ENCODE data around the gene SP140L.
A peak's percentile ranks its signal among the peaks of the same experiment; 100 is the strongest.
"Not testable (repeated sequence)": the region's sequence is repeated elsewhere in the genome, so short reads cannot be mapped to it uniquely, and the experiment has no call there.

SP140L gene

DNA sequence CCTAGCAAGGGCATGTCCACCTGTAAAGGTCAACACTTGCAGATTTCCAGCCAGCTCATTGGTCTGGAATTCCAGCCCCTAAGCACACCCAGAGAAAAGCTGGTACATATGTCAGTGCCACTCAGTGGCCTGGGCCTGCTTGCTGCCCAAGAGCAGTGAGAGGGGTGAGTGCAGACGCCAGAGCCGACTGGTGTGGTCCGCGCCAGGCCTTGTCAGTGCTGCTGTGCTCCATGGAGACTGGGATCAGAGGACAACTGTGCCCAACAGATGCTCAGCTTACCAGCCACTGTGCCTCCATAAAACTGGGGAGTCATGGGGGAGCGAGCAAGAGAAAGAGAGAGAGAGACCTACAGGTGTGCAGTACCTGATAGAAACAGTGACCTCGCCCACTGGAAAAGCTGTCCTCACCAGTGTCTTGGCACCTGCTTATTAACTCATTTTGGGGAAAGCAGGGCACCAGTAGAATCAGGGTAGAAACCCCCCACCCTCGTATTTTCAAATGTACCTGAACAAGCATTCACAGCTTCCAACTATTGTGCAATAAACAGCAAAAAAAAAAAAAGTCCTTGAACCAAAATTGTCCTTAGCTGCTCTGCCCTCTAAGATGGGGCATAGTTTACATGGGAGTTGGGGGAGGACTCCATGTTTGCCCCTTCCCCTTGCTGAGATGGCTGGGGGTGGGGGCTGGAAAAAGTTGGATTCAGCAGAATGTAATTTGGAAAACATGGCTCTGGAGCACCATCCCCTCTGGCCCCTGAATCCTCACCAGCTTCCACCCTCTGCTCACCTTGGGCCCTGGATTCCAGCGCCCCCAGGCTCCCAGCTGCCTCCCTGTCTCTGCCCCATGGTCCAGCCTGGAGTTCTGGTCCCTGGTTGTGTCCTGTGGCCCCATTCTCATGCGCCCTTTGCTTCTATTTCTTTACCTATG is 1.4 kb upstream of the SP140L start:
- Histone ChIP-seq H3K36me3 (ENCODE audit: control insufficient read depth, insufficient read depth, low read length, severe bottlenecking) (no peaks in the 10 kb centered on the region), H3K9me3 (ENCODE audit: control insufficient read depth, low read length) (peaks cover 12% of the 10 kb centered on the region), H3K27me3 (replicated peaks; ENCODE audit: control insufficient read depth, insufficient read depth, low read length) (no peaks in the 10 kb centered on the region), H3K9ac (ENCODE audit: low read length) (no peak overlapping the region), H3K4me1 (ENCODE audit: control insufficient read depth, insufficient read depth, low read length) (peaks cover 24% of the 10 kb centered on the region), H3K4me3 (ENCODE audit: low read length) (no peak overlapping the region)
- no peak for DNase-seq (ENCODE audit: low read depth)

- no peaks in the 10 kb centered on the region for H3K27me3 ChIP-seq (replicated peaks; ENCODE audit: control insufficient read depth, insufficient read depth, low read length)
- peak; percentile 20 for DNase-seq (ENCODE audit: low read depth)
- H3K36me3 ChIP-seq (ENCODE audit: control insufficient read depth, insufficient read depth, low read length, severe bottlenecking), result no peaks in the 10 kb centered on the region
- peaks cover 24% of the 10 kb centered on the region for H3K4me1 ChIP-seq (ENCODE audit: control insufficient read depth, insufficient read depth, low read length)
- peaks cover 8% of the 10 kb centered on the region for H3K9me3 ChIP-seq (ENCODE audit: control insufficient read depth, low read length)
- H3K9ac ChIP-seq (ENCODE audit: low read length), result peak overlapping the region; percentile 84
- H3K4me3 ChIP-seq (ENCODE audit: low read length), result peak overlapping the region; percentile 93
These were observed 593 bp downstream of the SP140L start for GRCh38 chr2:230327418-230328154.

DNA sequence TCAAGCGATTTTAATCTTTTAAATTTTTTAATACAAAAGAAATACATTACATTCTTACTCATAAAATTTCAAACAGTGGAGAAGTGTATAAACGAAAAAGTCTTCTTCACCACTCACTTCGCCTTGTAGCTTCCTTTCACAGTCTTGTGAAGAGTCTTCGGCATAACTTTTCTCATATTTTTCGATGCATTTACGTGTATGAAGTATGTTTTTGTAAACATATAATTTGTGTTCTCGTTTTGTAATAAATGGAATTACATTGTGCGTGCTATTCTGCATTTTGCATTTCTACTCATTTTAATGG is 1.1 kb downstream of the SP140L start:
- Histone ChIP-seq H3K27me3 (replicated peaks; ENCODE audit: control insufficient read depth, insufficient read depth, low read length) (no peaks in the 10 kb centered on the region), H3K4me1 (ENCODE audit: control insufficient read depth, insufficient read depth, low read length) (peaks cover 24% of the 10 kb centered on the region), H3K36me3 (ENCODE audit: control insufficient read depth, insufficient read depth, low read length, severe bottlenecking) (no peaks in the 10 kb centered on the region), H3K9me3 (ENCODE audit: control insufficient read depth, low read length) (peaks cover 3% of the 10 kb centered on the region), H3K4me3 (ENCODE audit: low read length) (peak overlapping the region; percentile 93), H3K9ac (ENCODE audit: low read length) (no peak overlapping the region)
- no peak for DNase-seq (ENCODE audit: low read depth)

GRCh38 chr2:230329946-230330605 is 3.1 kb downstream of the SP140L start:
- no peaks in the 10 kb centered on the region for H3K27me3 ChIP-seq (replicated peaks; ENCODE audit: control insufficient read depth, insufficient read depth, low read length)
- no peaks in the 10 kb centered on the region for H3K36me3 ChIP-seq (ENCODE audit: control insufficient read depth, insufficient read depth, low read length, severe bottlenecking)
- peaks cover 24% of the 10 kb centered on the region for H3K4me1 ChIP-seq (ENCODE audit: control insufficient read depth, insufficient read depth, low read length)
- H3K9ac ChIP-seq (ENCODE audit: low read length), result no peak overlapping the region
- no peaks in the 10 kb centered on the region for H3K9me3 ChIP-seq (ENCODE audit: control insufficient read depth, low read length)
- no peak overlapping the region for H3K4me3 ChIP-seq (ENCODE audit: low read length)
- no peak for DNase-seq (ENCODE audit: low read depth)

GRCh38 chr2:230330725-230331124 is 3.7 kb downstream of the SP140L start:
- Histone ChIP-seq H3K9me3 (ENCODE audit: control insufficient read depth, low read length) (no peaks in the 10 kb centered on the region), H3K4me1 (ENCODE audit: control insufficient read depth, insufficient read depth, low read length) (peaks cover 24% of the 10 kb centered on the region), H3K4me3 (ENCODE audit: low read length) (no peak overlapping the region), H3K9ac (ENCODE audit: low read length) (no peak overlapping the region), H3K36me3 (ENCODE audit: control insufficient read depth, insufficient read depth, low read length, severe bottlenecking) (no peaks in the 10 kb centered on the region), H3K27me3 (replicated peaks; ENCODE audit: control insufficient read depth, insufficient read depth, low read length) (no peaks in the 10 kb centered on the region)
- DNase-seq (ENCODE audit: low read depth), result peak; percentile 19

DNA sequence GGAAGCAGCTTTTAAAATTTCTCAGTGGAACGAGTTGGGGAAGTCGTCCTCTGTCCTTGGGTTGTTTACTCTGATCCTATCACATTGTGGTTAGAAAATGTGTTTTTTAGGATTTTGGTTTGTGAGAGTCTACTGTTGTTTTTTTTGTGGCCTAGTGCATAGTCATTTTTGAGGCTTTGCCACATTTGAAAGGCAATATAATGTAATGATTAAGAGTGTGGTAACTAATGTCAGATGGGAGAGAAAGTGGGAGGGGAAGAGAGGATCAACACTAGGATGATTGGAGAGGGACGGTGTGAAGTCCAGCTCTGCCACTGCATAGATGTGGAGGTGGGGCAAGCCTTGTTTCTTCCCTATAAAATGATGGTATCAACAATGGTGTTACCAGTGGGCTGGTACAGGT is 8.5 kb downstream of the SP140L start:
- no peaks in the 10 kb centered on the region for H3K27me3 ChIP-seq (replicated peaks; ENCODE audit: control insufficient read depth, insufficient read depth, low read length)
- DNase-seq (ENCODE audit: low read depth), result peak; percentile 20

DNA sequence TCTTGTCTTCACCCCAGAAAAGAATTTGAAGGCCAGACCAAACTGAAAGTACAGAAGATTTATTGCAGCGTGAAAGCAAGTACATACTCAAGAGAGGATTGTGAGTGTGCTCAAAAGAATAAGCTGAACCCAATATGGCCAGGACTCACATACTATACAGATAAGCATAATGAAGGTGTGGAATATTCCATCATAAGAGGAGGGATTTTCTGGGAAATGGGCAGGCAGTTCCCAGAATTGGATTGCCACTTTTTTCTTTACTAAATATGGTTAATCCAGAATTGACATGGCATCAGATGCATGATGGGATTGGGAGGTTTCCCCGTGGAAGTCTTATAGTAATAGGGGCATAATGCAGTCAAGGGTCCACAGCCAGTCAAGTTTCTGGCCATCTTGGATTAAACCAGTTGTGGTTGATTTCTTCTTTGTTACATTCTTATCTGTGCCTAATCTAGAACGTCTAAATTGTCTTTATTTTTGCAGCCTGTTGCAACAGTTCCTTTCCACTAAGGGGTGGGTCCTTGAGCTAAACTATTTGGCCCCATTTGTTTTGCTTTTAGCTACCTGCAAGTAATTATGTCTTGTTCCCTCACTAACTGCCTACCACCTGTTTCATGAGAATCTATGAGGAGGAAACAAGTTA is 9.0 kb downstream of the SP140L start:
- no peak for DNase-seq (ENCODE audit: low read depth)
- peaks cover 4% of the 10 kb centered on the region for H3K36me3 ChIP-seq (ENCODE audit: control insufficient read depth, insufficient read depth, low read length, severe bottlenecking)
- no peaks in the 10 kb centered on the region for H3K27me3 ChIP-seq (replicated peaks; ENCODE audit: control insufficient read depth, insufficient read depth, low read length)
- no peaks in the 10 kb centered on the region for H3K4me1 ChIP-seq (ENCODE audit: control insufficient read depth, insufficient read depth, low read length)
- no peaks in the 10 kb centered on the region for H3K9me3 ChIP-seq (ENCODE audit: control insufficient read depth, low read length)
- H3K9ac ChIP-seq (ENCODE audit: low read length), result no peak overlapping the region
- no peak overlapping the region for H3K4me3 ChIP-seq (ENCODE audit: low read length)

More for the DNA sequence above, 8.5 kb downstream of the SP140L start:
- H3K4me3 ChIP-seq (ENCODE audit: low read length), result no peak overlapping the region
- no peak overlapping the region for H3K9ac ChIP-seq (ENCODE audit: low read length)
- peaks cover 4% of the 10 kb centered on the region for H3K36me3 ChIP-seq (ENCODE audit: control insufficient read depth, insufficient read depth, low read length, severe bottlenecking)
- H3K9me3 ChIP-seq (ENCODE audit: control insufficient read depth, low read length), result no peaks in the 10 kb centered on the region
- H3K4me1 ChIP-seq (ENCODE audit: control insufficient read depth, insufficient read depth, low read length), result no peaks in the 10 kb centered on the region

DNA sequence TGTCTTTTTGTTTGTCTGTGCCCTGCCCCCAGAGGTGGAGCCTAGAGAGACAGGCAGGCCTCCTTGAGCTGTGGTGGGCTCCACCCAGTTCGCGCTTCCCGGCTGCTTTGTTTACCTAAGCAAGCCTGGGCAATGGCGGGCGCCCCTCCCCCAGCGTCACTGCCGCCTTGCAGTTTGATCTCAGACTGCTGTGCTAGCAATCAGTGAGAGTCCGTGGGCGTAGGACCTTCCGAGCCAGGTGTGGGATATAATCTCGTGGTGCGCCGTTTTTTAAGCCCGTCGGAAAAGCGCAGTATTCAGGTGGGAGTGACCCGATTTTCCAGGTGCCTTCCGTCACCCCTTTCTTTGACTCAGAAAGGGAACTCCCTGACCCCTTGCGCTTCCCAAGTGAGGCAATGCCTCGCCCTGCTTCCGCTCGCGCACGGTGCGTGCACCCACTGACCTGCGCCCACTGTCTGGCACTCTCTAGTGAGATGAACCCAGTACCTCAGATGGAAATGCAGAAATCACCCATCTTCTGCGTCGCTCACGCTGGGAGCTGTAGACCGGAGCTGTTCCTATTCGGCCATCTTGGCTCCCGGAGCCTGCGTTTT is 15.0 kb downstream of the SP140L start:
- H3K9ac ChIP-seq (ENCODE audit: low read length); H3K4me1 ChIP-seq (ENCODE audit: control insufficient read depth, insufficient read depth, low read length); H3K27me3 ChIP-seq (replicated peaks; ENCODE audit: control insufficient read depth, insufficient read depth, low read length); DNase-seq (ENCODE audit: low read depth); H3K4me3 ChIP-seq (ENCODE audit: low read length); H3K36me3 ChIP-seq (ENCODE audit: control insufficient read depth, insufficient read depth, low read length, severe bottlenecking); H3K9me3 ChIP-seq (ENCODE audit: control insufficient read depth, low read length): not testable (repeated sequence)

GRCh38 chr2:230343041-230343624 is 16.1 kb downstream of the SP140L start:
- not testable (repeated sequence) for DNase-seq (ENCODE audit: low read depth); H3K9ac ChIP-seq (ENCODE audit: low read length); H3K4me3 ChIP-seq (ENCODE audit: low read length); H3K36me3 ChIP-seq (ENCODE audit: control insufficient read depth, insufficient read depth, low read length, severe bottlenecking); H3K4me1 ChIP-seq (ENCODE audit: control insufficient read depth, insufficient read depth, low read length); H3K27me3 ChIP-seq (replicated peaks; ENCODE audit: control insufficient read depth, insufficient read depth, low read length); H3K9me3 ChIP-seq (ENCODE audit: control insufficient read depth, low read length)

DNA sequence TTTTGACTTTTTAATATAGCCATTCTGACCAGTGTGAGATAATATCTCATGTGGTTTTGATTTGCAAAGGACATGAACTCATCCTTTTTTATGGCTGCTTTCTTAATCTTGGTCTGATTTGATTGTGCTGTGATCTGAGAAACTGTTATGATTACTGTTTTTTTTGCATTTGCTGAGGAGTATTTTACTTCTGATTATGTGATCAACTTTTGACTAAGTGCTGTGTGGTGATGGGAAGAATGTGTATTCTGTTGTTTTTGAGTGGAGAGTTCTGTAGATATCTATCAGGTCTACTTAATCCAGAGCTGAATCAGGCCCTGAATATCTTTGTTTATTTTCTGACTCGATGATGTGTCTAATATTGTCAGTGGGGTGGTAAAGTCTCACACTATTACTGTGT is 16.8 kb downstream of the SP140L start:
- Histone ChIP-seq H3K4me3 (ENCODE audit: low read length) (no peak overlapping the region), H3K9me3 (ENCODE audit: control insufficient read depth, low read length) (no peaks in the 10 kb centered on the region), H3K27me3 (replicated peaks; ENCODE audit: control insufficient read depth, insufficient read depth, low read length) (no peaks in the 10 kb centered on the region), H3K36me3 (ENCODE audit: control insufficient read depth, insufficient read depth, low read length, severe bottlenecking) (no peaks in the 10 kb centered on the region), H3K4me1 (ENCODE audit: control insufficient read depth, insufficient read depth, low read length) (peaks cover 8% of the 10 kb centered on the region), H3K9ac (ENCODE audit: low read length) (no peak overlapping the region)
- DNase-seq (ENCODE audit: low read depth), result no peak

Data from adipocyte (in vitro differentiated cells).